Measurements from ENCODE around the gene MAPKAP1.

DNA sequence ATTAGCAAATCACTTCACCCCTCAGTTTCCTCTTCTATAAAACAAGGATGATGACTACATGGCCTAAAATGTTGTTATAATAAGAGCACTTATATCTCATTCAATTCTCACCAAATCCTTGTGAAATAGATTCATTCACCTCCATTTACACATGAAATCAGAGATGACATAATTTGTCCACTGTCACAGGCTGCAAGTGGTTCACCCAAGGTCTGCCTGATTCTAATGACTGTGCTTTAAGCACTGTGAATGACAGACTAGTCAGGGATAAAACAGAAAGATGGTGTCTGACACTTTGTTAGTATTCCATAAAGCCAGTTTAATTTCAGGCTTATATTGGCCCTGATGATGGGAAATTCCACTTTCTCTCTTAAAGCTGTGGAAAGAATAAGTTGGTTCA lies 209.5 kb downstream of the MAPKAP1 start:
- no peak for TF ChIP-seq CTCF (conservative IDR thresholded peaks at IDR 0.05)
- TF ChIP-seq ZFX (IDR thresholded peaks at IDR 0.05) = no peak

Data from C4-2B (cell line).